Breast epithelium (tissue), 4 donors: ENCODE measurements around the gene ADGRL4. TPM values are rescaled to one million over a fixed set of nuclear protein-coding genes. Genes with fewer than 3 reads are reported as not detected.
"Not testable (repeated sequence)": the region's sequence is repeated elsewhere in the genome, so short reads cannot be mapped to it uniquely, and the experiment has no call there.

Source experiments
- DNase-seq, 2 donors: peaks; one replicate each; pipeline ENCODE4 v3.0.0-alpha.2; 2019; ENCODE audit warnings: low spot score in 2 of 2
- H3K27ac ChIP-seq, 2 donors: fragments of 200-600 bp; sonication (generic) in 1 of 2; one replicate each; pipeline ENCODE4 v1.5.1; 2016 to 2019; ENCODE audit warnings: mild to moderate bottlenecking in 1 of 2
- H3K27me3 ChIP-seq, 2 donors: fragments of 200-600 bp; sonication (generic) in 1 of 2; one replicate each; pipeline versions ENCODE4 v1.5.1 to v1.6.0; 2017 to 2019; ENCODE audit warnings: control low read depth in 1 of 2, mild to moderate bottlenecking in 1 of 2
- H3K36me3 ChIP-seq: fragments of 200-600 bp; one replicate; pipeline ENCODE4 v1.5.1; 2019
- H3K4me1 ChIP-seq, 2 donors: fragments of 200-600 bp; sonication (generic); one replicate each; pipeline ENCODE4 v1.5.1; 2016 to 2019; ENCODE audit warnings: control low read depth in 1 of 2
- H3K4me3 ChIP-seq, 3 donors: fragments of 200-600 bp; sonication (generic); 1 replicate in 2 of 3; 2 replicates in 1 of 3; pipeline ENCODE4 v1.5.1; 2016 to 2019; ENCODE audit warnings: mild to moderate bottlenecking in 3 of 3, moderate library complexity in 2 of 3
- H3K9me3 ChIP-seq, 2 donors: fragments of 200-600 bp; sonication (generic) in 1 of 2; one replicate each; pipeline ENCODE4 v1.5.1; 2016 to 2019; ENCODE audit warnings: control low read depth in 1 of 2
- POLR2A ChIP-seq: fragments of 450-650 bp; IDR thresholded peaks from one replicate; pipeline ENCODE4 v1.6.1; 2016; ENCODE audit warnings: antibody characterized with exemption, mild to moderate bottlenecking, moderate library complexity
- POLR2AphosphoS5 ChIP-seq, 3 donors: sonication (generic); formaldehyde crosslinking; IDR thresholded peaks; one replicate each; pipeline ENCODE4 v1.6.1; 2017; ENCODE audit warnings: antibody characterized with exemption in 3 of 3
- intact Hi-C: fragments of 100-400 bp; cut with DNase I; formaldehyde crosslinking; loops from one replicate; pipeline ENCODE4 v1.15.1; 2023; ENCODE audit warnings: low total_unique reads
- total RNA-seq, 3 donors: library from RNA; depleted of rRNA; stranded (reverse); fragments of >200 nt; gene quantifications; one replicate each; pipeline ENCODE4 v1.1.0, GENCODE V29; 2016
- TF ChIP-seq, protein P1 (sequence below), 3 donors: fragments of 450-650 bp; IDR thresholded peaks; one replicate each; pipeline ENCODE4 v1.5.1; 2016 to 2017; ENCODE audit warnings: antibody characterized with exemption in 3 of 3, mild to moderate bottlenecking in 3 of 3, moderate library complexity in 3 of 3

ADGRL4 gene
- total RNA-seq, 3 donors from 2014 or later: 21.2 to 74.4 (median 43.4) TPM

DNA sequence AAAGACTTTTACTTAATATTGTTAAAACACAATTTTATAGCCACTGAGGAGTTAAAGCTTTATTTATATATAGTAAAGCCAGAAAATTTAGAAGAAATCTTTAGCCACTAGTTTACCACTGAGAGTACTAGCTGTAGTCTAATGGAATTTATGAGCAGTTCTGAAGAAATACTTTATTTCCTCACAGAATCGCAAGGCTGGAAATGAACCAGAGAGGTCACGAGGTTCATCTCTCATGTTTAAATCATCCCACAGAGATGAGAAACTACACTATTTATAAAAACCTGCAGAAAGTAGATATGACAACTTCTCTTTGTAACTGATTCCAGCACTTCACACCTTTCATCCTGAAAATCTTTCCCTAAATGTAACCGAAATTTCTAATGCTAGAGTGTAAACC, 26.0 kb downstream of the ADGRL4 start:
- intact Hi-C loops: no loop called here
- DNase-seq: no peak
- no peaks in the 10 kb centered on the region for H3K9me3 ChIP-seq
- H3K4me3 ChIP-seq: no peak overlapping the region
- TF ChIP-seq POLR2A: no peak
- TF ChIP-seq, protein P1, sequence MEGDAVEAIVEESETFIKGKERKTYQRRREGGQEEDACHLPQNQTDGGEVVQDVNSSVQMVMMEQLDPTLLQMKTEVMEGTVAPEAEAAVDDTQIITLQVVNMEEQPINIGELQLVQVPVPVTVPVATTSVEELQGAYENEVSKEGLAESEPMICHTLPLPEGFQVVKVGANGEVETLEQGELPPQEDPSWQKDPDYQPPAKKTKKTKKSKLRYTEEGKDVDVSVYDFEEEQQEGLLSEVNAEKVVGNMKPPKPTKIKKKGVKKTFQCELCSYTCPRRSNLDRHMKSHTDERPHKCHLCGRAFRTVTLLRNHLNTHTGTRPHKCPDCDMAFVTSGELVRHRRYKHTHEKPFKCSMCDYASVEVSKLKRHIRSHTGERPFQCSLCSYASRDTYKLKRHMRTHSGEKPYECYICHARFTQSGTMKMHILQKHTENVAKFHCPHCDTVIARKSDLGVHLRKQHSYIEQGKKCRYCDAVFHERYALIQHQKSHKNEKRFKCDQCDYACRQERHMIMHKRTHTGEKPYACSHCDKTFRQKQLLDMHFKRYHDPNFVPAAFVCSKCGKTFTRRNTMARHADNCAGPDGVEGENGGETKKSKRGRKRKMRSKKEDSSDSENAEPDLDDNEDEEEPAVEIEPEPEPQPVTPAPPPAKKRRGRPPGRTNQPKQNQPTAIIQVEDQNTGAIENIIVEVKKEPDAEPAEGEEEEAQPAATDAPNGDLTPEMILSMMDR (IDR thresholded peaks at IDR 0.05): no peak
- no peak overlapping the region for H3K27ac ChIP-seq
- no peaks in the 10 kb centered on the region for H3K4me1 ChIP-seq
- no peaks in the 10 kb centered on the region for H3K36me3 ChIP-seq
- H3K27me3 ChIP-seq: no peaks in the 10 kb centered on the region

DNA sequence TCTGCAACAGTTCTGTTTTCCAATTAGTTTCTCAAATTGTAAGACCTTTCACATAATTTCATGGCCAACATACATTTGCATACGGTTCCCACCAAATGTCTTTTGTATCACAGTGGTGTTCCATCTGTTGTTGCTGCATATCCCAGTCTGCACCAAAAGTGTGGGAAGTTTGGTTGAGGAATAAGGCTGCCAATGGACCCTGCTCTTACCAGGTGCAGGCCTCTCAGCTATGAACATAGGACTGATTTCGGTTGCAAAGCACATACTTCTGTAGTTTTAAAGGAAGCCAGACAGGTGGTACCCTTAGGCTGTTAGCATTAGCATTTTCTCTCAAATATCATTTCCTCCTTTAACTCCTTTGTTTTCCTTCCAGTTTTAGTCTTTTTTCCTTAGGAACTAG, 33.8 kb downstream of the ADGRL4 start:
- H3K36me3 ChIP-seq: no peaks in the 10 kb centered on the region
- peaks cover 0 to 5% of the 10 kb centered on the region in 2 donors for H3K9me3 ChIP-seq
- H3K27ac ChIP-seq: no peak overlapping the region
- no peak overlapping the region for H3K4me3 ChIP-seq
- TF ChIP-seq, protein P1 (IDR thresholded peaks at IDR 0.05): no peak
- TF ChIP-seq POLR2AphosphoS5 (IDR thresholded peaks at IDR 0.05): no peak
- no peak for TF ChIP-seq POLR2A
- intact Hi-C loops: no loop called here
- DNase-seq: no peak
- no peaks in the 10 kb centered on the region for H3K4me1 ChIP-seq
- H3K27me3 ChIP-seq: no peaks in the 10 kb centered on the region

DNA sequence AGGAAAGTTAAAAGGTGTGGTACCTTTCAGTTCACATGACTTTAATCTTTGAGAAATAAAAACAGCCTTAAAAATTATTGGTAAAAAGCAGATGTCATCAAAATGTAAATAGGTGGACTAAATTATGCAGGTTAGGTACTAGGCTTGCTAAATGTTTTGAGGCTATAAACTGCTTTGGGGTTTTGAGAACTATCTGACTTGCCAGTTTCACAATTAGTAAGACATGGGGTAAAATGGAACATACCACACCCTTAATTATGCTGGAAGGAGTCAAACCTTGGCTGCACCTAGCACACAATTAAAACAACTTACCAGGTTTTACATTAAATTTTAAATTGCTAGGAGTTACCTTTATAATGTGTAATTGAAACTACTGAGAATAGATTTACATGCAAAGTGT, 39.4 kb downstream of the ADGRL4 start:
- H3K27ac ChIP-seq, H3K36me3 ChIP-seq, H3K4me1 ChIP-seq, intact Hi-C loops, DNase-seq, H3K4me3 ChIP-seq, H3K27me3 ChIP-seq: not testable (repeated sequence)
- H3K9me3 ChIP-seq: peaks cover 6 to 19% of the 10 kb centered on the region in 2 donors

DNA sequence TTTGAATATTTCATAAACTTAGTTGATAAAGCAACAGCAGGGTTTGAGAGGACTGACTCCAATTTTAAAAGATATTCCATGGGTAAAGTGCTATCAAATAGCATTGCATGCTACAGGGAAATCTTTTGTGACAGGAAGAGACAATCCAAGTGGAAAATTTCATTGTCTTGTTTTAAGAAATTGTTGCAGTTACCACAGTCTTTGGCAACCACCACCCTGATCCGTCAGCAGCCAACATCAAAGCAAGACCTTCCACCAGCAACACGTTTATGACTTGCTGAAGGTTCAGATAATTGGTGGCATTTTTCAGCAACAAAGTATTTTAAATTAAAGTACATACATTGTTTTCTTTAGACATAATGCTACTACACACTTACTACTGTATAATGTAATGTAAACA, 47.8 kb downstream of the ADGRL4 start:
- no peaks in the 10 kb centered on the region for H3K27me3 ChIP-seq
- H3K36me3 ChIP-seq: no peaks in the 10 kb centered on the region
- H3K4me3 ChIP-seq: no peak overlapping the region
- no peaks in the 10 kb centered on the region for H3K4me1 ChIP-seq
- H3K27ac ChIP-seq: no peak overlapping the region
- DNase-seq: no peak
- H3K9me3 ChIP-seq: no peaks in the 10 kb centered on the region
- intact Hi-C loops: no loop called here
- no peak for TF ChIP-seq POLR2AphosphoS5 (IDR thresholded peaks at IDR 0.05)
- TF ChIP-seq POLR2A: no peak
- TF ChIP-seq, protein P1 (IDR thresholded peaks at IDR 0.05): no peak

DNA sequence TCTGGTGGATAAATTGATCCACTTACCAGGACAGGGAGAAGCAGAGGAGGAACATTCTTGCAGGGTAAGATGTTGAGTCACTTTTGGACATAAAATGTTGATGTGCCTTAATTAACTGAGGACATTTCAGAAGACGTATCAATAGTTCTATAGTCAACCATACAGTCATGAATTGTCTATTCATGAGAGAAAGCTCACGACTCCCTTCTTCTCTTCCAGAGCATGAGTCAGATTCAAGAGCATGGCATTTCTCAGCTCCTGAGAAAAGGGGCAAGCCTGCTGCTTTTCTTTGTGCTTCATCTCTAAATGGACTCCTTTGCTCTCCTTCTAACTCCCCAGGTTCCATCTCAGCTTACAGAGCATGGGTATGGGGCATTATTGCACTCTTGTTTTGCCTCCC, 55.7 kb downstream of the ADGRL4 start:
- no peaks in the 10 kb centered on the region for H3K36me3 ChIP-seq
- H3K4me3 ChIP-seq: no peak overlapping the region
- no peak overlapping the region for H3K27ac ChIP-seq
- H3K27me3 ChIP-seq: peaks cover 0 to 5% of the 10 kb centered on the region in 2 donors
- no peaks in the 10 kb centered on the region for H3K9me3 ChIP-seq
- H3K4me1 ChIP-seq: no peaks in the 10 kb centered on the region
- DNase-seq: no peak
- TF ChIP-seq, protein P1 (IDR thresholded peaks at IDR 0.05): no peak
- TF ChIP-seq POLR2A: no peak
- no peak for TF ChIP-seq POLR2AphosphoS5 (IDR thresholded peaks at IDR 0.05)
- intact Hi-C loops: no loop called here

DNA sequence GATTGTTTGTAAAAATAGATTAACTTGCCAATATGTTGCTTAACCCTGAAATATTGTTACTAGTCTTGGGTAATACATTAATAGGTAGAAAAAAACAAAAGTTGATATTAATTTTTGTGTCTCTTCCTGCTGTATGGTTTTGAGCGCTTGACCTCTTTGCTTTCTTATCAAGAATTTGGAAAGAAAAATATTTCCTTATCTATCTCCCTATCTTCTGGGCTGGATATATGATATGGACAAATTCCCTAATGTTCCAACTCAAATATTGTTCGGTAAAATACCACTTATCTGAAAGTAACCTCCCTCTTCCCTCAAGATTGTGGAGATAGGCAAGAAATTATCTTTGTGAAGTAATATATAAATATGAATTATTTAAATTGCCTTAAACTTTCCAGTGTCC, 57.3 kb downstream of the ADGRL4 start:
- H3K27me3 ChIP-seq: peaks cover 0 to 5% of the 10 kb centered on the region in 2 donors
- intact Hi-C loops: no loop called here
- no peak overlapping the region for H3K27ac ChIP-seq
- H3K9me3 ChIP-seq: no peaks in the 10 kb centered on the region
- no peaks in the 10 kb centered on the region for H3K4me1 ChIP-seq
- TF ChIP-seq POLR2AphosphoS5 (IDR thresholded peaks at IDR 0.05) (no peak), POLR2A (no peak)
- TF ChIP-seq, protein P1 (IDR thresholded peaks at IDR 0.05): no peak
- no peaks in the 10 kb centered on the region for H3K36me3 ChIP-seq
- no peak overlapping the region for H3K4me3 ChIP-seq
- no peak for DNase-seq
